Globus pallidus (tissue), 1 donor: ENCODE results near the gene SLC2A4RG.

Experiments used
- DNase-seq: peaks from one replicate; pipeline ENCODE4 v3.0.0-alpha.2; 2015; ENCODE audit warnings: low spot score

The SLC2A4RG gene

DNA sequence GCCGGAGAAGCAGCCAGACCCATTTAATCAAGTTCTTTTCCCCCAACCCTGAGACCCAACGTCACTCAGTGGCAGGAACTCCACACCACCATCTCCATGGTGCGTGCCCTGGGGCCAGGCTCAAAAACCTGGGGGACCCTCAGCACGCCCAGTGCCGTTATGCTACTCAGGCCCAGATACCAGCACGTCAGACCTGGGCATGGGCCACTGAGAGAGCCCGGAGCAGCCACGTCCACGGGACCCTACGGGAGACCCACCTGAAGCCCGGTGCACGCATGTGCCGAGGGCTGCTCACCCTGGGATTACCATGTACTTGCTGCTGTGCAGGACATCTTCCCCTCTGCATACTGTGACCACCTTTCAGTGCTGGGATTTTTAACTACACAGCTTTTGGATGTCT is 13.8 kb downstream of the SLC2A4RG start:
- no peak for DNase-seq

GRCh38 chr20:63754008-63754407 is 14.4 kb downstream of the SLC2A4RG start:
- no peak for DNase-seq

DNA sequence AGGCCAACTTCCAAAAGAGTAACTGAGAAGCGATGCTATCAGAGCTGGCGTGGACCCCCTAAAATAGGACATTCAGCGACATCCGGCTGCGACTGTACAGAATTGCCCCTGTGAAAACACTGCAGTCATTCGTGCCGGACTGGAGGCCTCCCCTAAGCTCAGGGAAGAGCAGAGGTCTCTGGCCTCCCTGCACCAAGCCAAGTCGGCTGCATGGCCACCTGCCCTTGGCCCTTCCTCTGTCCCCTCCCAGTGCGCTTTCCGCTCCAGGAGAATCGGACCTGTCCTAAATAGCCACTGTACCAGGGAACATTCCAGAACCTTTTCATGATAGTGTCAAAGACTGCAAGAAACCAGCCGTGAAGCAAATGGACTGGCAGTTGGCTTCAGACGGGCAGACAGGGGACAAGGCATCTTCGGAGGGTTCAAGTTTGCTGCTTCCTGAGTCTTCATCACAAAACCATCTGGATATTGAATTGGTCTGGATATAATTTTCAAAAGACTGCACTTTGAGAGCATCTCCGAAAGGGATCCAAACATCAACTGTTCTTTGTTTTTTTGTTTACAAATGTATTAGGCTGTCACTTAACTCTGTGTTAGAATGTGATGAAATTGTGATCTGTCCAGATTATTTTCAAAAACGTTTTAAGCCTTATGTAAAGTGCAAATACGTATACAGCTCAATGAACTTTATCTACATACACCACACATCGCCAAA is 16.5 kb downstream of the SLC2A4RG start:
- no peak for DNase-seq

DNA sequence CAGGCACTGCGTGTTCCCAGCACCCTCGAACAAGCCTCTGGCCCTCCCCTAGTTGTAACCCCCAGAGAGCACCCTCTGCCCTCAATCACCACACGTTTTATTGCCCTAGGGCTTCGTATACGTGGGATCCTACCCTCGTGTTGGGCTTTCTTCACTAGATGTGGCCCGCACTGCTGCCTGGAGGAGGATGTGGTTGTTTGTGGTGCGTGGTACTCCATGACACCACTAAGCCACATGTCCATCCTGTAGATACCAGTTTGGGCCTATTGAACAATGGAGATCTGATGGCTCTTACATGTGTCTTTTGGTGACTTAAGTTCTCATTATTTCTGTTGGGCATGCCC is 17.0 kb downstream of the SLC2A4RG start:
- DNase-seq, result no peak

DNA sequence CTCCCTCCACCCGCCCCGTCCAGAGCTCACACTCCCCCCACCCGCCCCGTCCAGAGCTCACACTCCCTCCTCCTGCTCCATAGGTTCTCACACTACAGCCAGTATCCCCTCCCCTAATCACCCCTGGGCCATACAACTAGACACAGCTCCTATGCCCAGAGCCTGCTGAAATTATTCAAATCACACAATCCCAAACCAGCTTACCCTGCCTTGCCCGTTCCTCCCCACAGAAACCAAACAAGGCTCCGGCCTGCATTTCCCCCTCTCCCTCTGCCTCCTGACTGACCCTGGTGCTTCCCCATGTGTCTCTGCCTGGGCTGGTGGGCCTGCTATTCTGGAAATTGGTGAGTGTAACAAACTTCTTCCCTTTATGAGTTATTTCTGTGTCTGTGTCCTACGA is 18.6 kb downstream of the SLC2A4RG start:
- no peak for DNase-seq

- no peak for DNase-seq
Measured at GRCh38 chr20:63759377-63759901, 19.9 kb downstream of the SLC2A4RG start.

DNA sequence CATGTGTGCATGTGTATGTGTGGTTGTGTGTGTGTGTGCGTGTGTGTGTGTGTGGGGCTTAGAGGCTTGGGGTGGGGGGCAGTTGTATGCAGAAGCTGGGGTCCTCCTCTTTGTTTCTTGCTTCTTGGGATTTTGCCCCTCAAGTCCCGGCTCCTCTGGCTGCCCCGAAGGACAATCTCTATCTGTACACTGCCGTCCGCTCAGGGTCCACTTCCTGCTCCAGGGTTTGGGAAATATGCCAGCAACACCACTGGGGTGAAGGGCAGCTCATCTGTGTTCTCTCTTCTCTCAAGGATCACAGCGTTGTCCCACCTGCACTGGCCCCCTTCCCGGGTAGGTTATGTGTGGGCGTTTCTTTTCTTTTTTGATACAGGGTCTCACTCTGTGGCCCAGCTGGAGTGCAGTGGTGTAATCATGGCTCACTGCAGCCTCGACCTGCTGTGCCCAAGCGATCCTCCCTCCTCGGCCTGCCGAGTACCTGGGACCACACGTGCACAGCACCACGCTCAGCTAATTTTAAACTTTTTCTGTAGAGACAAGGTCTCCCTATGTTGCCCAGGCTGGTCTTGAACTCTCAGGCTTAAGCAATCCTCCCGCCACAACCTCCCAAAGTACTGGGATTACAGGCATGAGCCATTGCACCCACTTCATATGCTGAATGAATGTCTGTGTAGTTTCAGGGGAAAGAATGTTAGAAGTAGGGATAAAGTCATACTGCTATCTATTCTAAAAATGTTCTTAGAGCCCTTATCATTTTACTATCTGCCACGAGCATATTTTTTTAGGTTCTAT is 25.7 kb downstream of the SLC2A4RG start:
- DNase-seq, result no peak

- DNase-seq, result no peak
Measured at GRCh38 chr20:63765902-63766301, 26.3 kb downstream of the SLC2A4RG start.

DNA sequence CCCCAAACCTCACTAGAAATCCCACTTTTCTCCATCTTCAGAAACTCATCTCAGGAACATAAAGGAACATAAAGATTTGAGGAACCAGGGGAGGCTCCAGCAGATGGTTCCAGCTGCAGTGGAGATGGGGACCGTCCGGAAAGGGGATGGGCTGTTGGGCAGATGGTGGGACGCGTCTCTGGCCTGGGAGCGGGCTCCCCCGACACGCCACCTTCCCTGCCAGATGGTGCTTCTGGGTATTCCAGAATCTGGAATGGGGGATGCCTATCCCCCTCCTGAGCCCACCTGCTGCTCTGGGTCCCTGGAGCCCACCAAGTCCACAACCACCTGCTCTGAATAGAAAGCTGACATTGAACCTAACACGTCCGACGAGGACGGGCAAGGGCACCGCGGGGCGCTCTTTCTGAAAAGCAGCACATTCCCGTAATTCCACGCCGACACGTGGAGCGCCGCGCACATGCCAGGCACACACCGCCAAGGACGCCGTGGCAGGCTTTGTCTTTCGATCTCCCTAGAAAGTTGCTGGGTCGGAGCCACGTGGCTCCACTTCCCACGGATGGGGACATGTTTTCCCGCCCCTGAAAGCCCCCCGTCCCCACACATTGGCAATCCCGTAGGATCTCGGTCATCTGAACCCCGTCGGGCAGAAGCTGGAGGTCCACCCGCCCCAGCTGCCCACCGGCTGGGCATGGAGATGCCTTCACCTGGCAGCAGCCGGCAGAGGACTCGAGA is 27.3 kb downstream of the SLC2A4RG start:
- no peak for DNase-seq

DNA sequence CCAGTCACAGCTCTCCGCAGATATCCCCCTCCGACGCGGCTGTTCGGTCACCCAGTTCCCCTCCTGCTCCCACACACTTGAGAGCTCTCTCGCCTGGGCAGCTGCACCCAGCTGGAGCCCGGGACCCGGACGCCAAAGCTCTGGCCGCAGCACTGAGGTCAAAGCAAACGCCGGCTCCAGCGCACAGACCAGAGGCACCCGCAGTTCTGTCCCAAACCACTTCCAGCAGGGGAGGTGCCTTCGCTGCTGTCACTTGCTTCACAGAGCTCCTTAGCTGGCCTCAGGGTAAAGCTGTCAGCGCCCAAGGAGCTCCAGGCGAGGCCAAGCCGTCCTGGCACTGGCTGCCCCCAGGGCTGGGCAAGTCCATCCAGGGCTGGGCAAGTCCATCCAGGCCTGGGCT is 27.9 kb downstream of the SLC2A4RG start:
- DNase-seq, result no peak

- DNase-seq, result no peak
Measured at GRCh38 chr20:63767886-63768285, 28.3 kb downstream of the SLC2A4RG start.

- DNase-seq, result no peak
Measured at GRCh38 chr20:63768591-63769515, 29.3 kb downstream of the SLC2A4RG start.

GRCh38 chr20:63769891-63770474 is 30.4 kb downstream of the SLC2A4RG start:
- no peak for DNase-seq

DNA sequence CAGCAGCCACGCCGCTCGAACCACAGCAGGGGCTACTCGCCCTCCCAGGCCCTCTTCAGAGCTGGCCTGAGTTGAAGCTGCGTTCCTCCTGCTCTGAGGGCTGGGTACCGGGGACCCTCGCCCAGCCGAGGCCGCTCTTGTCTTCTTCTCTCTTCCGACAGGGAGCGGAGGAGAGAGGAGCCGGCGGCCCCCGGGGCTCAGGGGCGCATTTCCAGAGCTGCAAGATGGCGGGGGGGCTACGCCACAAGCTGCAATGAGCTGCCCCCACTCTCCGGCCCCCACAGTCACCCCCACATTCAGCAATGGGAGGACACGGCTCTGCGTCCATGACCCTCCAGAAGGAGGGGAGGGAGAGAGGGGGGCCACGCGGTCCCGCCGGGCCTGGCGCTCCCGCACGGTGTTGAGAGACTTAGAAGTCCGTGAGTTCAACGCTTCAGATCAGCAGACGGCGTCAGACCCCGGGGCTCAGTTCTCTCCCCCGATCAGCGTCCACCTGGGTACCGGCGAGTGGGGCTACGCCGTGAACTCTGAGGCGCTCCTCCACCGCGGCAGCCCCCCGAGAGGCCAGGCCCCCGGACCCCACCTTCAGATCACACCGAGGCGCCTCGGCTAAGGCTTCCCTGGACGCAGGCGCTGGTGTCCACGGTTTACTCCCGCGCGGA is 31.6 kb downstream of the SLC2A4RG start:
- DNase-seq, result no peak

DNA sequence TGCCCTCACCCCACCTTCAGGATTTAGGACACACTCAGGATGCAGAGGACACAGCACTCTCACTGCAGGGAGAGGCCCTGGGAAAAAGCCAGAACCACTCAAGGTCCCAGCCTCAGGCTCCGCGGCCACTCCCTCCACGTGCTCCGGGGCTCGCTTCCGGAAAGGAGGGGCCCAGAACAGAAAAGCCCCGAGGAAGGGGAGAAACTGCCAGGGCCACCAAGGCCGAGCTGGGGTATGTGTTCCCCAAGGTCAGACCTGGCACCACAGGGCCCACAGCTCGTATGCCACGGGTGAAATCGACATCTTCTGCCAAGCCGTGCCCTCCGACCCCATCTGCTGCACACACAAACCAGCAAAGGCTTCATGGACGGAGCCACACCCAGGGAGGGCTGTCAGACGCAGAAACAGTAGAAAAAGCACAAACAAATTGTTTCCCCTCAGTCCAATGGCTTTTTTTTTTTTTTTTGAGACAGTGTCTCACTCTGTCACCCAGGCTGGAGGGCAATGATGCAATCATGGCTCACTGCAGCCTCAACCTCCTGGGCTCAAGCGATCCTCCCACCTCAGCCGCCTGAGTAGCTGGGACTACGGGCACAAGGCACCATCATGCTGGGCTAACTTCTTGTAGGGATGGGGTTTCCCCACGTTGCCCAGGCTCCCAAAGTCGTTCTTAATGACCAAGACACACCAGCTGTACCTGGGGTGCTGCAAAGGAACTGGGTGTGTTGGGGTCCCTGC is 33.4 kb downstream of the SLC2A4RG start:
- no peak for DNase-seq

- DNase-seq, result no peak
Measured at GRCh38 chr20:63773571-63774241, 34.1 kb downstream of the SLC2A4RG start.

GRCh38 chr20:63774306-63774705 is 34.7 kb downstream of the SLC2A4RG start:
- DNase-seq, result no peak

DNA sequence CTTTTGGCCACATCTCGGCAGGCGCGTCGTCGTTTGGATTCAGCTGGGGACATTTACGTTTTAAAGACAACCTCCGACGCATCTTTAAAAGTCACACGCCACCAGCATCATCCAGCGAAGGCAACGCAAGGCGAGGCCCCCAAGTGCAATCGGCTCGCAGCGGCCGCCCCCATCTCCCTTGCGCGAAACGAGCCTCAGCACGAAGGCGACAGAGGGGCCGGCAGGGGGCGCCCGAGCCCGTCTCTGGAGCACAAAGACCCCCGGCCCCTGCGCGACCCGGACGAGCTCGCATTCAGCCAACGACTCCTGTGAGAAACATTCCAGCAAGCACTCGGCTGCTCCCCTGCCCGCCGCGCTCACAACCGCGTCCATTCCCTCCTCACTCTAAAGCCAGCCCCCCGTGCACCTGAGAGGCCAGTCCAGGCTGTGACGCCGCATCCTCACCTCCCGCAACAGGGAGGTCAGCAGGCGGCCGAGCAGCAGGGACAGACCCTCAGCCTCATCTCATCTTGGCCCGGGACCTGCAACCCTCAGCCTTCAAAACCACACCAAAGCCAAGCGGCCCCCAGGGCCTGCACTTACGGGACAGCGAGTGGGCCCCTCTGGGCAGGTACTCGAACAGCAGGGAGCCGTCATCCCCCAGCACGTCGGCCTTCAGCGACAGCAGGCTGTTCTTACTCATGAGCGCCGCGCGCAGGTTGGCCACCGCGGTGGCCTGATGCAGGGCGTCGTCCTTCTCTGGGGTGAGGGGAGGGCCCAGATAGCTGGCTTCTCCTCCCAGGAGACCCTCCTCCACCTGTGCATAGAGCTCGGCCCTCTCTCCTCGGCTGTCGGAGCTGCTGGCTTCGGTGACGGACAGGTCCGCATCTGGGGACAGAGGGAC is 35.8 kb downstream of the SLC2A4RG start:
- peak; percentile 14 for DNase-seq
